Activated gamma-delta T cell (primary cell): ENCODE data around the gene VTI1A.
"Not testable (repeated sequence)": the region's sequence is repeated elsewhere in the genome, so short reads cannot be mapped to it uniquely, and the experiment has no call there.

Source experiments
- DNase-seq: peaks from one replicate; lab custom pipeline; 2025; lab: John Stamatoyannopoulos, UW
- total RNA-seq, 2 donors: gene quantifications; one replicate each; lab custom pipeline; 2026; lab: John Stamatoyannopoulos, UW

The VTI1A gene
- total RNA-seq: 72.6 to 74.6 reads per million in 2 donors

DNA sequence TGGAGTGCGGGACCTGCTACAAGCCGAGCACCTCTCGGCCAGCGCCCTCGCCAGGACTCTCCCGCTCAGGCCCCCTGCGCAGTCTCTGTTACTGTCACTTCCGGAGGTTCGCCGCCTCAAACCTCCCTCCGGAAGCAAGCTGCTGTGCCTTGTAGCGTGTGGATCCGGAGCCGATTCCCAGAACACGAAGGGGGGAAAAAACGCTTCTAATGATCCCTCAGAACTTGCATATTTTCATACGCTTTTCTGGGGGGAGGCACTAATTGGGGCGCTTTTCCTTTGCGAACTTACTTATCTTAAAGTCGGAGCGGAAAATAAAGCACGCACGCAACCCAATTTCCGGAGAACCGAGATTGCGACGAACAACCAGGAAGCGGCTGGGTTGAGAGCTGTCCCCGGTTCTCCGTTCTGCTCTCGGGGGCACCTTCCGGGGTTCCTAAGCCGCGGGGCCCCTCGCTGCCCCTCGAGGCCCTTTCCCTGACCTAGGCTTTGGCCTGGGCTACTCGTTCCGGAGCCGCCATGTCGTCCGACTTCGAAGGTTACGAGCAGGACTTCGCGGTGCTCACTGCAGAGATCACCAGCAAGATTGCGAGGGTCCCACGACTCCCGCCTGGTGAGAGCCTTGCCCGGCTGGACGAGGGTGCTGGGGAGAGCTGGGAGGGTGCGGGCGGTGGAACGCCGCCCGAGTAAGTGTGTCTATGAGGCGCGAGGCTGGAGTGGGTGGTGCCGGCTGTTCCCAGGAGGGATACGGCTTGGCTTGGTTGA is at the start of gene VTI1A, which contains the start of gene ZDHHC6:
Gene VTI1A, plus strand, starts transcription at position 361 of the 765 bp plus-strand sequence. Its CDS starts 159 bp downstream, at position 520.
Gene ZDHHC6, minus strand, starts transcription at position 60 of the 765 bp plus-strand sequence. CDS start 1,478 bp downstream, outside the sequence.
- peak; percentile 40 for DNase-seq

DNA sequence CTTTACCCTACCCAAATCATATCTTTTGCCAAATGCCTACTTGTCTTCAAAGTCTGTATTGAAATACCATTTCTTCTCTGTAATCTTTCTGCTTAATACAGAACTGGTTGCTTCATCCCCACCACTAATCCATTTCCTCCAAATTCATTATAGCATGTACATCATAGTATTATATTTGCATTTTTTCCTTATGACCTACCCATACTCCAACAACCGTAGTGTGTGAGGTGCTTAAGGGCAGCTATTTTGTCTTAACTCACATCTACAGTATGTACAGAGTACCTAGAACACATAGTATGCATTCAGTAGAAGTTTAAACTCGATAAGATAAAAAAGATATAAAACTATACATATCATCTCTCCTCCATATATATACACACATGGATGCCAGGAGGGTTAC is 49.4 kb upstream of the VTI1A start:
- DNase-seq: no peak

DNA sequence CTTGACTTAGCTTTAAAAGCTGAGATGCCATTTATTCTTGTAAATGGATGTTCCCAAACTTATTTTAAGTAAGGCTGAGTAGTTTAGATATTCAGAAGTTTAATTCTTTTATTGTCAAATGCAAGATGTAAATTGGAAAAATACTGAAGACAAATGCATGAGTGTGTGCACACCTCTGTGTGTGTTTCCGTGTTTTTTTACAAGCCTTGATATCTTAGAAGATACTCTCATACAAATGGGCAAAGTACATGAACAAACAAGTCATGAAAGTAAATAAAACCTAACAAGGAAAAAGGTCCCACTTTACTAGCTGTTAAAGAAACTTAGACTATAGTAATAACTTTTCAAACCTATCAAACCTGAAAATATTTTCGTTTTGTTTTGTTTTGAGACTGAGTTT is 44.1 kb upstream of the VTI1A start:
- DNase-seq: no peak

DNA sequence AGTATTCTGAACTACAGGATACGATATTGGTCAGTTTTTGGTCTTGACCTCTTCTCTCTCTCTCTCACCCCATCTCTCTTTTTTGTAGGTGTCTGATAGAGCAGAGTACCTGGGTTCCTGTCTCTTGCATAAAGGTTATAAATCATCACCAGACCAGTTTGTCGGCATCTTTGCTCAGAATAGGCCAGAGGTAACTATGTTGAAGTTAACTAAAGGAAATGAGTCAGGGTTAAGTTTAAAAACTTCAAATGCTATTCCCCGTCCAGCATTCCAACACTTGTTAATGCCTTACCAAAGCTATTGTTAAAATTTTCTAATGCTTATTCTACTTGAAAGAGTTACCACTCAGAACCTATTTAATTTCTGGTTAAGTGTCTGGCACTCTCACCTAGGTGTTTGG is 42.4 kb upstream of the VTI1A start:
- no peak for DNase-seq

GRCh38 chr10:112406806-112407205 is 40.2 kb upstream of the VTI1A start:
- DNase-seq: not testable (repeated sequence)

DNA sequence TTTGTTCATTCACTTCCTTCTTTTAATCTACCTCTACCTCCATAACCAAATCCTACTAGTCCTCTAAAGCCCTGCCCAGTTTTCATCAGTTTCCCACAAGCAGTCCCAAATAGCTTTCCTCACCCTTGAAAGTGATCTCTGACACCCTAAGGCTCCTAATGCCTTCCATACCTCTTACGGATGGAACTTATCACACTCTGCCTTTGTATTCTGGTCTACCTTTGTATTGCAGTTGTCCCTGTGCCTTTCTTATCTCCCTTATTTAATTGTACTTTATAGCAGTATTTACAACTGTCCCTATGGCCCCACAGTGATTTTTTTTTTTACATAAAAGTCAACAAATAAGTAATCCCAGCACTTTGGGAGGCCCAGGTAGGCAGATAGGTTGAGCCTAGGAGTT is 39.3 kb upstream of the VTI1A start:
- no peak for DNase-seq

DNA sequence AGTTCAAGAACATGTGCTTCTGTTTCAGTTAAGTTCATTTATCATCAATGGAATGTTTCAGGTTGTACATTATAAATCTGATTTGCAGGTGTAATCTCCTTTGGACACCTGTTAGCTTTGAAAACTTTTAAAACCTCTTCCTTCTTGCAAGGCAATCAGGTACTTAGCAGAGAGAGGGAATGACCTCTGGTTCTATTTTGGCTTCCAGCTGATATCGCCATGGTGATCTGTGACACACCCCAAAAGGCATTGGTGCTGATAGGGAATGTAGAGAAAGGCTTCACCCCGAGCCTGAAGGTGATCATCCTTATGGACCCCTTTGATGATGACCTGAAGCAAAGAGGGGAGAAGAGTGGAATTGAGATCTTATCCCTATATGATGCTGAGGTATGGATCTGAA is 37.7 kb upstream of the VTI1A start:
- DNase-seq: no peak

- no peak for DNase-seq
Measured at GRCh38 chr10:112409755-112410154, 37.3 kb upstream of the VTI1A start.

DNA sequence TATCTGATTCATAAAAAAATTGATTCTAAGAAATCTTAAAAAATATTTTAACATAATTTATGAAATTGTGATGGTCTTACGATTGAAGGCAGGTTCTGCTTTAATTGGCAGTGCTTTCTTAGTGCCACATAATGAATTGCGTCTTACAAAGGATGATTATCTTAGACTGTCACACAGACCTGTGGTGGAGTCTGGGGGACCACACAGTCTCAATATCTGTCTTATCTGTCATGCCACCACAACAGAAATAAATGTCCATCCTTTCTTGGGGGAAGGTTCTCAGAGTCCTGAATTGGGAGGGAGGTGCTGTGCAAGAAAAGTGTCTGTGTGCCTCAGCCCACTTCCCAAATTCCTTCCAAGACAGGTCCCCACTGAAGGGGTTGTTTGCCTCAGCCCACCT is 34.3 kb upstream of the VTI1A start:
- DNase-seq: no peak

GRCh38 chr10:112421731-112422130 is 25.3 kb upstream of the VTI1A start:
- DNase-seq: no peak

GRCh38 chr10:112424651-112425050 is 22.4 kb upstream of the VTI1A start:
- no peak for DNase-seq

- no peak for DNase-seq
Measured at GRCh38 chr10:112426111-112426510, 20.9 kb upstream of the VTI1A start.

DNA sequence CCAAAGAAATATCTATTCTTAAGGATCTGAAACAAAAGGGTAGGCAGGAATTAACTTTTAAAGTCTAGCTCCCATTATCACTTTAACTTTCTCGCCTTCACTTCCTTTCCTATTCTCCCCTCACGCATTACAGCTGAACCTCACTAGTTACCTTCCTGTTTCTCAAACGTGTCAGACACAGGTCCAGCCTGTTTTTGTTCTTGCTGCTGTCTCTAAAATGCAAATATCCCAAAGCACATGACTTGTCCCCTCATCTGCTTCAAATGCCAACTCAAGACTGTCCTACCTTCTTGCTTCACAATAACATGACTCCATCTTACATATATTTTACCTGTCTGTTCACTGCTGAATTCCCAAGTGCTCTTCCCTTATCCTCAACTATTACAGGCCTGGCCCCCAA is 17.9 kb upstream of the VTI1A start:
- DNase-seq: no peak

DNA sequence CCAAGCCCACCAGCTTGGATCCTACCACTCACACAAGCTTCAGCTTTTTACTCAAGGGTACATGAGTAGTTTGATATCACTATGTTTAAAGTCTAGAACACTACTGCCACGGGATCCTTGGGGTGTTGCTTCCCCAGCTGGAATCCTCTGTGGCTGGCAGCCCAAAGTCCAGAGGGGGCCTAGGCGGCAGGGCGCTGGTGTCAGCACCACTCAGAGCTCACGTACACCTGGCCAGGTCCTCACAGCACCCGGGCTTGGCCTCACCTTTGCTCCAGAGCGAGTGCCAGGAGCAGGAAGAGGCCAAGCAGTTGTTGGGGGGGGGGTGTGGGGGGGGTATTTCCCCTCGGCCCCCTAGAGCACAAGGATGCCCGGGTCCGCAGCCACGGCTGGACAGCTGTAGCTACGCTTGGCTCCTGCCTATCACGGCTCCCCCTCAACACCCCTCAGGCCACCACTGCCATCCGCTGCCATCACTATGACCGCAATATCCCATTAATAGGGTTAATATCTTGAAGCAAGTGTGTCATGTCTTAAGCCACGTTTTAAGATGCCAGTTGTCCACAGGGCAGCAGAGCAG is 17.3 kb upstream of the VTI1A start:
- DNase-seq: no peak

GRCh38 chr10:112433136-112433535 is 13.9 kb upstream of the VTI1A start:
- no peak for DNase-seq

DNA sequence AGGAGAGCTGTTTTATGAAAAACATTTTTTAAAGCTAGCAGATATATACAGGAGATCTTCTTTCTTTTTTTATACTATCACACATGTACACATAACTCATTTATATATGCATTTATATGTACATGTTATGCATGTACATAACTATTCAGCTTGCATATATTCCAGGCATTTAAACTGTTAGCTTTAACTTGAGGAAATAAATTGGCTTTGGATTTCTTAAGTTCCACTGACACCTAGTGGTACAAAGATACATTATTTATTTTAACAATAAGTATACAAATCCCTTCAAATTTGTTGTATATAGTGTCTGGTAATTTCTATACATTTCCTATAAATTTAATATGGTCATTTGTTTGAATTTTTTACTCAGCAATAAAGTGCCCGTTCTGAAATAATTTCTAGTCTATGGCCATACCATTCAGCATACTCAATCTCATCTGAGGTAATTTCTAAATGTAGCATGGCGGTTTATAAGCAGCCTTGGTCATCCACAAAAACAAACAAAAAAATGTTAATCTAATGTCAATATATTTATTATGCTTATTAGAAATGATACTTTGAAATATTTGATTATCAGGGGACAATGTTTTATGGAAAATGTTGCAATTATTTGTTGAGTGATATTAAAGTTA is 11.9 kb upstream of the VTI1A start:
- DNase-seq: no peak

GRCh38 chr10:112438356-112438755 is 8.7 kb upstream of the VTI1A start:
- DNase-seq: no peak

DNA sequence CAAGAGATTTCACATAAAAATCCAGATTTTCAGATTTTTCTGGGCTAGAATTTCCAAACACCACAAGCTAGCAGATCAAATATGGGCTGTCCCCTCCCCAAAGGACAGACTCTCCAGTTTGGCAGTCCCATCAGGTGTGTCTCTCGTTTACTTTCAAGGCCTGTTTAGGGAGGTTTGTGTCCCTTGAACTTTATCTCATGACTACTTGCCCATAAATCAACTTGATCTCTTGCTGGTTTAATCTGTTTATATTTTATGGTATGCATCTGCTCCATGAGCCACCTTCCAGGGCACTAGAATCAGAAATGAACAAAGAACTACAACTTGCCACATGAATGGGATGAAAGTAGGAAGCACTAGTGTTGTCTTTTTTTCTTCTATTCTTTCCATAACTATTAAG is 5.5 kb upstream of the VTI1A start:
- DNase-seq: no peak

DNA sequence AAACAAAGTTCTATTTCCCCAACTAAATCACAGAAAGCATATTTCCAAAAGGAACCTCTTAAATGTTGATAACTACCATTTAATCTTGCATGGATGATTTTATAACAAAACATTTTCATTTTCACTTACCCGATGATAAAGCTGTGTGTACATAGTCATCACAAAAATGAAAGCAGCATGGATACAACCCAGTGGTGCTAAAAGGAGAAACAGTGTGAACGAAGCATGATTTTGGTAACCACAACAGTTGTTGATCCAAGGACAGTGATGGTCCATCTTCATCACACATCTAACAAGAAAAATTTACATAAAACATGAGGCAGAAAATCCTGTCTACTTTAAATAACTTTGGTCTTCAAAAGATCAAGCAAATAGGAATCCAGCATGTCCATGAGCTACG is 5.0 kb upstream of the VTI1A start:
- no peak for DNase-seq

DNA sequence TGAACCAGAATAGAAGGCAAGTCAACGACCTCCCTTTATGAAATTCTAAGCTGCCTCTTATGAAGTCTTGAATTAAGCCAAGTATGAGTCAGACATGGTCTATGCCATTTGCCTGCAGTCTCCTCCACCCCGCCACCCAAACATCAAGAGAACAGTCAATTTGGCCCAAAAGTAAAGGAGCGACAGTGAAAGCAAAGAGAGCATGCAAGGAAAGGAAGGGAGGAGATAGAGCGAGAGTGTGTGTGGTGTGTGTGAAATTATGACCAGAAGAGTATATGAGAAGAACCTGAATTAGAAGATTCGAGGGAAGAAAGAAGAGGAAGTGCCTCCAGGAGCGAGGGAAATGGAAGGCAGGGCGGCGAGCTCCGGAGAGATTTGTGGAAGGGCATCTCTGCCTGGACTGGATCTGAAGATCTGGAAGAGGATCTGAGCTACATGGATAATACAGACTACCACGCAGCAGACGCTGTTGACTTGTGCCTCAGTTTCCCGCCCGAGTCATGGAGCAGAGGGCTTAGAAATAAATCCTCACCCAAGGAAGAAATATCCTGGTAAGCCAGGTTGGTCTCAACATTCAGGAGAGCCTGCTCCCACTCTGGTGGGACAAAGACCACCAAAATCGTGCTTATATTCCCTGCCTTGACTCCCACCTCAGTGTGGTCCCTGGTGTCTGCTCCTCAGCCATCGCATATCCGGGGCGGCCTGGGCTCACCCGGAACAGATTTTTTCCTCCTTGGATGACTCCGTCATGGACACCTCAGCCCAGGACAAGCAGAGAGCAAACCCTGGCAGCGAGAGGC is 760 bp upstream of the VTI1A start:
- DNase-seq: no peak

GRCh38 chr10:112447620-112447928 is 559 bp downstream of the VTI1A start:
- DNase-seq: no peak

- DNase-seq: no peak
Measured at GRCh38 chr10:112448888-112449287, 1.9 kb downstream of the VTI1A start.
